Mucosa of rectum (tissue), 2 donors: ENCODE measurements around the gene KRTAP3-2.

Experiments used
- H3K27ac ChIP-seq, 2 donors: one replicate each; pipeline ENCODE4 v1.7.0; 2013; ENCODE audit warnings: inconsistent platforms in 2 of 2, low read depth in 2 of 2, low read length in 2 of 2
- H3K27me3 ChIP-seq, 2 donors: one replicate each; pipeline ENCODE4 v1.7.0; 2013; ENCODE audit warnings: low read length in 2 of 2; ENCODE audit not compliant: control insufficient read depth in 2 of 2, insufficient read depth in 2 of 2
- H3K36me3 ChIP-seq, 2 donors: one replicate each; pipeline ENCODE4 v1.7.0; 2013; ENCODE audit warnings: low read length in 2 of 2; ENCODE audit not compliant: control insufficient read depth in 2 of 2, insufficient read depth in 2 of 2
- H3K4me1 ChIP-seq, 2 donors: one replicate each; pipeline ENCODE4 v1.7.0; 2013; ENCODE audit warnings: low read length in 2 of 2, mild to moderate bottlenecking in 1 of 2; ENCODE audit not compliant: control insufficient read depth in 2 of 2, insufficient read depth in 2 of 2
- H3K4me3 ChIP-seq, 2 donors: one replicate each; pipeline ENCODE4 v1.7.0; 2013; ENCODE audit warnings: low read length in 2 of 2
- H3K9ac ChIP-seq, 2 donors: one replicate each; pipeline ENCODE4 v1.7.0; 2013; ENCODE audit warnings: low read length in 2 of 2, low read depth in 1 of 2, mild to moderate bottlenecking in 1 of 2
- H3K9me3 ChIP-seq, 2 donors: one replicate each; pipeline ENCODE4 v1.7.0; 2013; ENCODE audit warnings: low read length in 2 of 2; ENCODE audit not compliant: control insufficient read depth in 2 of 2
- donor health status: healthy.
- donor health status: Normal muscosa, but diverticular disease.

The KRTAP3-2 gene

GRCh38 chr17:40974366-40974765, 25.3 kb downstream of the KRTAP3-2 start:
- Histone ChIP-seq H3K9me3 (no peaks in the 10 kb centered on the region), H3K4me3 (no peak overlapping the region), H3K9ac (no peak overlapping the region), H3K4me1 (no peaks in the 10 kb centered on the region), H3K27me3 (peaks cover 4 to 5% of the 10 kb centered on the region in 2 donors), H3K36me3 (no peaks in the 10 kb centered on the region), H3K27ac (no peak overlapping the region)

- Histone ChIP-seq H3K9ac (no peak overlapping the region), H3K27ac (no peak overlapping the region), H3K9me3 (no peaks in the 10 kb centered on the region), H3K27me3 (no peaks in the 10 kb centered on the region), H3K4me3 (no peak overlapping the region), H3K36me3 (no peaks in the 10 kb centered on the region), H3K4me1 (no peaks in the 10 kb centered on the region)
Observed at GRCh38 chr17:40967582-40967981, 32.1 kb downstream of the KRTAP3-2 start.

GRCh38 chr17:40966848-40967247, 32.9 kb downstream of the KRTAP3-2 start, which contains the start of gene KRT39:
Gene KRT39, minus strand, starts transcription at chr17:40966948. Its CDS starts 92 bp downstream, at chr17:40966856.
- no peak within 1 kb of the TSS for H3K9ac ChIP-seq
- no peaks in the 10 kb centered on the region for H3K9me3 ChIP-seq
- no peaks in the 10 kb centered on the region for H3K36me3 ChIP-seq
- H3K27ac ChIP-seq = no peak within 1 kb of the TSS
- no peaks in the 10 kb centered on the region for H3K27me3 ChIP-seq
- no peak within 1 kb of the TSS for H3K4me3 ChIP-seq
- no peaks in the 10 kb centered on the region for H3K4me1 ChIP-seq

GRCh38 chr17:40963838-40964237, 35.9 kb downstream of the KRTAP3-2 start:
- H3K27ac ChIP-seq = no peak overlapping the region
- H3K27me3 ChIP-seq = no peaks in the 10 kb centered on the region
- no peaks in the 10 kb centered on the region for H3K36me3 ChIP-seq
- no peak overlapping the region for H3K4me3 ChIP-seq
- no peaks in the 10 kb centered on the region for H3K4me1 ChIP-seq
- no peak overlapping the region for H3K9ac ChIP-seq
- H3K9me3 ChIP-seq = no peaks in the 10 kb centered on the region

- Histone ChIP-seq H3K9me3 (no peaks in the 10 kb centered on the region), H3K4me1 (no peaks in the 10 kb centered on the region), H3K4me3 (no peak overlapping the region), H3K27ac (no peak overlapping the region), H3K36me3 (no peaks in the 10 kb centered on the region), H3K9ac (no peak overlapping the region), H3K27me3 (no peaks in the 10 kb centered on the region)
Observed at GRCh38 chr17:40962059-40962561, 37.6 kb downstream of the KRTAP3-2 start.

GRCh38 chr17:40961591-40961990, 38.1 kb downstream of the KRTAP3-2 start:
- no peaks in the 10 kb centered on the region for H3K27me3 ChIP-seq
- H3K9me3 ChIP-seq = no peaks in the 10 kb centered on the region
- no peak overlapping the region for H3K9ac ChIP-seq
- no peak overlapping the region for H3K4me3 ChIP-seq
- H3K36me3 ChIP-seq = no peaks in the 10 kb centered on the region
- no peak overlapping the region for H3K27ac ChIP-seq
- H3K4me1 ChIP-seq = no peaks in the 10 kb centered on the region

GRCh38 chr17:40960144-40960543, 39.6 kb downstream of the KRTAP3-2 start:
- Histone ChIP-seq H3K4me1 (no peaks in the 10 kb centered on the region), H3K4me3 (no peak overlapping the region), H3K9me3 (no peaks in the 10 kb centered on the region), H3K36me3 (no peaks in the 10 kb centered on the region), H3K27me3 (no peaks in the 10 kb centered on the region), H3K9ac (no peak overlapping the region), H3K27ac (no peak overlapping the region)

- H3K9ac ChIP-seq = no peak overlapping the region
- no peaks in the 10 kb centered on the region for H3K36me3 ChIP-seq
- no peaks in the 10 kb centered on the region for H3K9me3 ChIP-seq
- no peaks in the 10 kb centered on the region for H3K4me1 ChIP-seq
- no peaks in the 10 kb centered on the region for H3K27me3 ChIP-seq
- H3K4me3 ChIP-seq = no peak overlapping the region
- no peak overlapping the region for H3K27ac ChIP-seq
Observed at GRCh38 chr17:40958086-40958953, 41.4 kb downstream of the KRTAP3-2 start.

- no peak overlapping the region for H3K27ac ChIP-seq
Observed at GRCh38 chr17:40956401-40957254, 43.1 kb downstream of the KRTAP3-2 start.

GRCh38 chr17:40953881-40954280, 45.8 kb downstream of the KRTAP3-2 start:
- H3K27ac ChIP-seq = no peak overlapping the region
- no peak overlapping the region for H3K4me3 ChIP-seq
- H3K9me3 ChIP-seq = no peaks in the 10 kb centered on the region
- H3K4me1 ChIP-seq = peaks cover 0 to 3% of the 10 kb centered on the region in 2 donors
- H3K9ac ChIP-seq = no peak overlapping the region
- no peaks in the 10 kb centered on the region for H3K36me3 ChIP-seq
- peaks cover 0 to 3% of the 10 kb centered on the region in 2 donors for H3K27me3 ChIP-seq

More at GRCh38 chr17:40956401-40957254, 43.1 kb downstream of the KRTAP3-2 start:
- H3K36me3 ChIP-seq = no peaks in the 10 kb centered on the region
- H3K4me3 ChIP-seq = no peak overlapping the region
- no peaks in the 10 kb centered on the region for H3K4me1 ChIP-seq
- H3K9me3 ChIP-seq = no peaks in the 10 kb centered on the region
- H3K27me3 ChIP-seq = no peaks in the 10 kb centered on the region
- H3K9ac ChIP-seq = no peak overlapping the region
